ENCODE data around the gene RBFOX2. TPM values are rescaled to one million over a fixed set of nuclear protein-coding genes. Genes with fewer than 3 reads are reported as not detected.

RBFOX2 gene
- 74.3 and 78.7 TPM in 2 replicates for total RNA-seq (2014; rRNA removed; shearing (Covaris generic))
- 54.3 and 55.4 TPM in 2 replicates for total RNA-seq (2022)
- Bru-seq, nascent RNA: percentile 89 among the genes with signal in this experiment
- percentile 86 among the genes with signal in this experiment for BruChase-seq, experiment 1, labeled RNA remaining after a 6-hour chase
- percentile 82 among the genes with signal in this experiment for BruChase-seq, experiment 2, labeled RNA remaining after a 2-hour chase
- long read RNA-seq, partial matches to known transcripts: 3 of 134 reads
- long read RNA-seq, other reads (novel, unspliced or antisense): 127 of 134 reads

- no peaks in the 10 kb centered on the region for H3K9me2 ChIP-seq (ENCODE audit: insufficient read depth, low read length)
- H3K4me2 ChIP-seq (ENCODE audit: low read length): peak within 1 kb of the TSS; percentile 96
- H4K20me1 ChIP-seq (ENCODE audit: insufficient read depth, low read length): no peaks in the 10 kb centered on the region
- H2AFZ ChIP-seq (ENCODE audit: low read length): peak within 1 kb of the TSS; percentile 70
- H3K79me2 ChIP-seq (ENCODE audit: insufficient read depth, low read depth, low read length): peaks cover 31% of the 10 kb centered on the region; the same call in 1 of the 2 replicates
- intact Hi-C loops (cut with micrococcal nuclease; ENCODE audit: unreplicated experiment): loop anchor here (2.0 kb wide), 1 partner anchor 98 kb away; no protein-coding TSS in a partner anchor
- H3K4me1 ChIP-seq (ENCODE audit: insufficient read depth, low read length, poor library complexity, severe bottlenecking): peaks cover 28% of the 10 kb centered on the region
- H3K27ac ChIP-seq (ENCODE audit: low read depth, low read length, poor library complexity, severe bottlenecking): peak within 1 kb of the TSS; percentile 65
- no peaks in the 10 kb centered on the region for H3K9me3 ChIP-seq (ENCODE audit: low read length)
- TF ChIP-seq CTCF (conservative IDR thresholded peaks at IDR 0.05; ENCODE audit: low read length) (no peak), EZH2phosphoT487 (IDR thresholded peaks at IDR 0.05; ENCODE audit: borderline replicate concordance, low read depth, low read length) (no peak)
- H3K36me3 ChIP-seq (ENCODE audit: insufficient read depth, low read length): peaks cover 13% of the 10 kb centered on the region
- peak within 1 kb of the TSS; percentile 96 for H3K4me3 ChIP-seq (ENCODE audit: low read depth, low read length, poor library complexity, severe bottlenecking)
- CTCF ChIA-PET (ENCODE audit: unreplicated experiment): no interaction called here
- no TSS peak for BruUV-seq (replicated peaks)
- DNase-seq (ENCODE audit: low spot score): peak; percentile 77
- POLR2A ChIA-PET: interaction anchor here (0.6 to 2.0 kb wide), 4 partner anchors 9 to 343 kb away, joined by 3 to 11 read pairs (median 3); no protein-coding TSS in a partner anchor
These were observed at the start of gene RBFOX2 for GRCh38 chr22:36028646-36029405. Gene RBFOX2 (minus strand): TSS chr22:36028824. CDS start chr22:36028425, 399 bp downstream.

- POLR2A ChIA-PET: interaction anchor here (0.7 kb wide), 1 partner anchor 7 kb away, joined by 4 read pairs; no protein-coding TSS in a partner anchor
- TF ChIP-seq EZH2phosphoT487 (IDR thresholded peaks at IDR 0.05; ENCODE audit: borderline replicate concordance, low read depth, low read length) (no peak), CTCF (conservative IDR thresholded peaks at IDR 0.05; ENCODE audit: low read length) (no peak)
- intact Hi-C loops (cut with micrococcal nuclease; ENCODE audit: unreplicated experiment): no loop called here
- H3K9me2 ChIP-seq (ENCODE audit: insufficient read depth, low read length): no peaks in the 10 kb centered on the region
- no peak overlapping the region for H3K4me2 ChIP-seq (ENCODE audit: low read length)
- no peak overlapping the region for H2AFZ ChIP-seq (ENCODE audit: low read length)
- no peak overlapping the region for H3K27ac ChIP-seq (ENCODE audit: low read depth, low read length, poor library complexity, severe bottlenecking)
- no peaks in the 10 kb centered on the region for H3K4me1 ChIP-seq (ENCODE audit: insufficient read depth, low read length, poor library complexity, severe bottlenecking)
- no peaks in the 10 kb centered on the region for H3K9me3 ChIP-seq (ENCODE audit: low read length)
- no peaks in the 10 kb centered on the region for H3K36me3 ChIP-seq (ENCODE audit: insufficient read depth, low read length)
- H3K79me2 ChIP-seq (ENCODE audit: insufficient read depth, low read depth, low read length): no peaks in the 10 kb centered on the region
- CTCF ChIA-PET (ENCODE audit: unreplicated experiment): no interaction called here
- H3K4me3 ChIP-seq (ENCODE audit: low read depth, low read length, poor library complexity, severe bottlenecking): no peak overlapping the region
- no peak for DNase-seq (ENCODE audit: low spot score)
- no peaks in the 10 kb centered on the region for H4K20me1 ChIP-seq (ENCODE audit: insufficient read depth, low read length)
- no TSS peak for BruUV-seq (replicated peaks)
These were observed 48.6 kb upstream of the RBFOX2 start for GRCh38 chr22:36077271-36077670.

Measured in OCI-LY7 (cell line).